Ovary (tissue), 9 donors: Measurements from ENCODE around the gene PSENEN. TPM values are rescaled to one million over a fixed set of nuclear protein-coding genes. Genes with fewer than 3 reads are reported as not detected.

Source experiments
- DNase-seq, 5 donors: peaks; one replicate each; pipeline ENCODE4 v3.0.0-alpha.2; 2019 to 2020
- H3K27ac ChIP-seq, 2 donors: fragments of 200-600 bp; one replicate each; pipeline versions ENCODE4 v1.5.1 to v1.8.0; 2019 to 2022
- H3K27me3 ChIP-seq: fragments of 200-600 bp; one replicate; pipeline ENCODE4 v1.8.0; 2022
- H3K36me3 ChIP-seq: fragments of 200-600 bp; sonication (generic); one replicate; pipeline ENCODE4 v1.5.1; 2019
- H3K4me1 ChIP-seq: one replicate; pipeline ENCODE4 v1.8.1; 2013; ENCODE audit warnings: mild to moderate bottlenecking, moderate library complexity; ENCODE audit not compliant: insufficient read depth
- H3K4me3 ChIP-seq: fragments of 200-600 bp; sonication (generic); one replicate; pipeline ENCODE4 v1.5.1; 2017
- H3K9me3 ChIP-seq, 2 donors: fragments of 200-600 bp in 1 of 2; sonication (generic) in 1 of 2; one replicate each; pipeline versions ENCODE4 v1.5.1 to v1.8.1; 2013 to 2019; ENCODE audit warnings: mild to moderate bottlenecking in 1 of 2, moderate library complexity in 1 of 2
- CTCF ChIP-seq, 3 donors: fragments of 450-650 bp in 2 of 3; fragments of 200-600 bp in 1 of 3; IDR thresholded peaks; one replicate each; pipeline versions ENCODE4 v1.5.1 to v1.8.0; 2016 to 2022; ENCODE audit warnings: antibody characterized with exemption in 3 of 3, mild to moderate bottlenecking in 1 of 3
- EP300 ChIP-seq: sonication (generic); formaldehyde crosslinking; IDR thresholded peaks from one replicate; pipeline ENCODE4 v1.6.1; 2017; ENCODE audit warnings: antibody characterized with exemption
- POLR2A ChIP-seq: fragments of 450-650 bp; IDR thresholded peaks from one replicate; pipeline ENCODE4 v1.6.1; 2017; ENCODE audit warnings: antibody characterized with exemption, mild to moderate bottlenecking, moderate library complexity
- WGBS, 3 donors: extraction: QIAGEN DNeasy Blood & Tissue Kit in 1 of 3; methylation state at CpG; one replicate each; pipeline versions ENCODE4 v1.1.5 to v1.1.7; 2013 to 2017; 5-methylcytosine and 5-hydroxymethylcytosine counted together
- intact Hi-C, 4 donors: fragments of 100-400 bp; cut with DNase I; formaldehyde crosslinking; loops; one replicate each; pipeline versions ENCODE4 v1.11.0 to v1.15.1; 2022 to 2023
- polyA plus RNA-seq, 2 donors: library from polyadenylated mRNA; stranded (reverse); fragments of 200-250 nt in 1 of 2; fragments of 350-450 nt in 1 of 2; fragmentation: Illumina TruSeq in 1 of 2; extraction: RNeasy Lipid Tissue Mini Kit (QIAGEN cat#74804) in 1 of 2; gene quantifications; one replicate each; pipeline ENCODE4 v1.2.3, GENCODE V29; 2013 to 2014
- total RNA-seq, 7 donors: library from RNA; depleted of rRNA in 2 of 7; stranded (reverse); fragments of >200 nt in 2 of 7; fragmentation: NEBNext Ultra II Directional in 3 of 7; extraction: Animal tissue kit (Norgen Biotek cat#: 25700) in 3 of 7; gene quantifications; one replicate each; pipeline versions ENCODE4 v1.1.0 to v1.2.4, GENCODE V29; 2016 to 2023
- donor health status: DM: no; HTN: no; CAD: no; lungs with moderate emphysema.
- donor health status: DM: no; HTN: no; CAD: no.
- donor health status: Bipolar disorder and iron deficiency.
- donor health status: DM: yes; HTN: yes; CAD: no.
- donor health status: DM: no; HTN: no; CAD: no.
- donor health status: DM: yes; HTN: yes; CAD: no.

PSENEN gene
- total and polyA plus RNA-seq, 9 donors: 23.4 to 90.4 (median 44.6) TPM

DNA sequence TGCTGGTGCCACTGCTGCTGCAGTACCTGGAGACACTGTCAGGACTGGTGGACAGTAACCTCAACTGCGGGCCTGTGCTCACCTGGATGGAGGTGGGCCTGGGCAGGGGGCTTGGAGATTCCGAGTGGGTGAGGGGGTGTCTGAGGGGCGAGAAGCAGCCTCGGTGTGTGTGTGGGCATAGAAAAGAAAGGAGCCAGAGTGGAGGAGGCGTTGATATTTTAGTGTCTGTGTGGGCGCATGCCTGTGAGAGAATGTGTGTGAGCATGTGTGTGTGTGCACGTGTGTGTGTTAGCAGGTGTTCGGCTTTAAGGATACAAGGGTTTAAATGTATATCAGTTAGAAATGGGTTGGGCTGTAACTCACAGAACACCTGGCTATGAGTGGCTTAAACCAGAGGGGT lies 33.6 kb downstream of the PSENEN start:
- no peak for DNase-seq
- Histone ChIP-seq H3K36me3 (no peaks in the 10 kb centered on the region), H3K9me3 (no peaks in the 10 kb centered on the region), H3K4me3 (no peak overlapping the region), H3K4me1 (peaks cover 7% of the 10 kb centered on the region), H3K27ac (no peak overlapping the region), H3K27me3 (no peaks in the 10 kb centered on the region)
- no peak for TF ChIP-seq POLR2A
- no peak for TF ChIP-seq CTCF (IDR thresholded peaks at IDR 0.05)
- no peak for TF ChIP-seq EP300
- 87 to 89% (median 88%) methylated on average over 8 of the region's 8 CpGs for WGBS, 3 donors
- intact Hi-C loops: loop anchor here in 1 of 4 donors (5.0 kb wide), 1 partner anchor 153 kb away; no protein-coding TSS in a partner anchor

DNA sequence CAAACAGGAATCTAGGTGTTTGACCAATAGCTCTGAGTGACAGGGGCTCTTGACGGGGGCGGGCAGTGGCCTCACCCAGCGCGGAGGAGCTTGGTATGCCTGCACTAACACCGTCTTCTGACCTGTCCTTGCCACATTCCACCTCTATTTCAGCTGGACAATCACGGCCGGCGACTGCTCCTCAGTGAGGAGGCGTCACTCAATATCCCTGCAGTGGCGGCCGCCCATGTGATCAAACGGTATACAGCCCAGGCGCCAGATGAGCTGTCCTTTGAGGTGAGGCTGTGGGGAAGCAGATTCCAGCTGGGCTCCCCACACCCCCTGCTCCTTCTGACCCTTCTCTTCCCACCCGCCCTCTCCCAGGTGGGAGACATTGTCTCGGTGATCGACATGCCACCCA lies 34.6 kb downstream of the PSENEN start:
- no peak for TF ChIP-seq CTCF (IDR thresholded peaks at IDR 0.05)
- no peak for TF ChIP-seq EP300
- no peak for TF ChIP-seq POLR2A
- no peaks in the 10 kb centered on the region for H3K9me3 ChIP-seq
- no peak for DNase-seq
- peaks cover 3% of the 10 kb centered on the region for H3K4me1 ChIP-seq
- no peaks in the 10 kb centered on the region for H3K27me3 ChIP-seq
- no peak overlapping the region for H3K27ac ChIP-seq
- WGBS, 3 donors: 88 to 95% (median 93%) methylated on average over 16 of the region's 16 CpGs
- no peaks in the 10 kb centered on the region for H3K36me3 ChIP-seq
- intact Hi-C loops: loop anchor here in 1 of 4 donors (10.0 kb wide), 1 partner anchor 145 kb away; no protein-coding TSS in a partner anchor
- H3K4me3 ChIP-seq: no peak overlapping the region

- intact Hi-C loops: loop anchor here in 1 of 4 donors (10.0 kb wide), 1 partner anchor 144 kb away; no protein-coding TSS in a partner anchor
- TF ChIP-seq POLR2A: no peak
- no peak for TF ChIP-seq CTCF (IDR thresholded peaks at IDR 0.05)
- TF ChIP-seq EP300: no peak
Observed at GRCh38 chr19:35780717-35781116, 35.3 kb downstream of the PSENEN start.

DNA sequence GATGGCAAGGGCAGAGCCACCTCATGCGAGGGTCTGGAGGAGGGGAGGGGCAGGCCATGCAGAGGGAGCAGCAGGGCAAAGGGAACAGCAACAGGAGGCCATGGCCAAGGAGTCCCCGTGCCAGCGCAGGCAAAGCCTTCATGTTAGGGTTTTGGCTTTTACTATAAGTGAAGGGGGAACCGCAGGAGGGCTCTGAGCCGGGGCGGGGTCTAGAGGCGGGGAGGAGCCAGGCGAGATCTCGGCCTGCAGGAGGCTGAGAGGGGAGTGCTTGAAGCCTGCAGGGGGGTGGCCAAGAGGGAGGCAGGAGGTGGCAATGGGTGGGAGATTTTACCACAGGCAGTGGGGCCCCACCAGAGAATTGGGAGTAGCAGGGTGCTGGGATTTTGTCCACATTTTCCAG lies 36.2 kb downstream of the PSENEN start:
- no peaks in the 10 kb centered on the region for H3K4me1 ChIP-seq
- no peak for DNase-seq
- WGBS, 3 donors: 73 to 78% (median 76%) methylated on average over 9 of the region's 9 CpGs
- H3K4me3 ChIP-seq: no peak overlapping the region
- H3K27me3 ChIP-seq: no peaks in the 10 kb centered on the region
- H3K9me3 ChIP-seq: no peaks in the 10 kb centered on the region
- intact Hi-C loops: loop anchor here in 1 of 4 donors (10.0 kb wide), 1 partner anchor 143 kb away; no protein-coding TSS in a partner anchor
- H3K27ac ChIP-seq: no peak overlapping the region
- TF ChIP-seq POLR2A (no peak), CTCF (IDR thresholded peaks at IDR 0.05) (no peak), EP300 (no peak)
- H3K36me3 ChIP-seq: no peaks in the 10 kb centered on the region

More at GRCh38 chr19:35780717-35781116, 35.3 kb downstream of the PSENEN start:
- H3K27me3 ChIP-seq: no peaks in the 10 kb centered on the region
- no peaks in the 10 kb centered on the region for H3K36me3 ChIP-seq
- no peak overlapping the region for H3K4me3 ChIP-seq
- peaks cover 3% of the 10 kb centered on the region for H3K4me1 ChIP-seq
- peak in 1 of 5 donors; percentile 22 for DNase-seq
- 87 to 92% (median 90%) methylated on average over 19 to 20 of the region's 20 CpGs for WGBS, 3 donors
- no peak overlapping the region for H3K27ac ChIP-seq
- H3K9me3 ChIP-seq: no peaks in the 10 kb centered on the region
